ENCODE results near the gene CALHM5.

The CALHM5 gene

GRCh38 chr6:116553451-116553850 lies 42.0 kb downstream of the CALHM5 start, which contains the start of gene CALHM4:
Gene CALHM4, plus strand, starts transcription at chr6:116553751. Its CDS starts 43 bp downstream, at chr6:116553794.
- DNase-seq = no peak

- peak; percentile 79 for DNase-seq
These were observed 44.6 kb downstream of the CALHM5 start for GRCh38 chr6:116556065-116556464.

- peak; percentile 43 for DNase-seq
These were observed 45.5 kb downstream of the CALHM5 start for GRCh38 chr6:116556814-116557415.

GRCh38 chr6:116557893-116558292 lies 46.5 kb downstream of the CALHM5 start:
- DNase-seq = peak; percentile 98

- DNase-seq = no peak
These were observed 48.7 kb downstream of the CALHM5 start for GRCh38 chr6:116560130-116560529.

GRCh38 chr6:116561377-116562018 lies 50.1 kb downstream of the CALHM5 start:
- peak; percentile 32 for DNase-seq

GRCh38 chr6:116562019-116562403 lies 50.6 kb downstream of the CALHM5 start:
- DNase-seq = no peak

GRCh38 chr6:116562614-116563013 lies 51.2 kb downstream of the CALHM5 start:
- peak; percentile 22 for DNase-seq

- DNase-seq = no peak
These were observed 52.4 kb downstream of the CALHM5 start for GRCh38 chr6:116563830-116564229.

GRCh38 chr6:116564311-116564710 lies 52.9 kb downstream of the CALHM5 start:
- no peak for DNase-seq

- no peak for DNase-seq
These were observed 53.8 kb downstream of the CALHM5 start for GRCh38 chr6:116564921-116565872.

- no peak for DNase-seq
These were observed 56.7 kb downstream of the CALHM5 start for GRCh38 chr6:116568111-116568510.

GRCh38 chr6:116568821-116569755 lies 57.6 kb downstream of the CALHM5 start:
- DNase-seq = no peak

GRCh38 chr6:116570856-116571682 lies 59.6 kb downstream of the CALHM5 start, which contains the start of gene RWDD1:
Gene RWDD1, plus strand, starts transcription at chr6:116571504. Its CDS starts 79 bp downstream, at chr6:116571583.
- DNase-seq = peak; percentile 100

GRCh38 chr6:116571683-116572000 lies 60.2 kb downstream of the CALHM5 start:
- DNase-seq = no peak

- DNase-seq = no peak
These were observed 60.7 kb downstream of the CALHM5 start for GRCh38 chr6:116572162-116572561.
